GM12878 (cell line): ENCODE results near the gene WFDC12. TPM values are rescaled to one million over a fixed set of nuclear protein-coding genes. Genes with fewer than 3 reads are reported as not detected.

ENCODE experiments used
- ATAC-seq: fragments of 200-7000 bp; cut with Tn5 transposase; 3 replicates; pipeline ENCODE4 v1.9.1; 2020; ENCODE audit warnings: mild to moderate bottlenecking, moderate library complexity
- BruUV-seq: library from RNA; stranded (reverse); fragments of 400-500 nt; replicated peaks from 2 replicates; lab custom pipeline; 2021; lab: Mats Ljungman, UMichigan
- CTCF ChIA-PET: fragments of 300-600 bp; sonication (Branson Sonifier 250); formaldehyde crosslinking; extraction: SDS; loops from one replicate; lab custom pipeline; 2021; ENCODE audit warnings: inconsistent platforms; lab: Yijun Ruan, JAX
- POLR2A ChIA-PET: fragments of 350-600 bp; formaldehyde crosslinking; extraction: SDS; loops from one replicate; lab custom pipeline; 2021; ENCODE audit warnings: inconsistent platforms; lab: Charles Lee
- RAD21 ChIA-PET: fragments of 300-600 bp; sonication (Branson Sonifier 250); formaldehyde crosslinking; loops from one replicate; lab custom pipeline; 2023; ENCODE audit warnings: antibody characterized with exemption; ENCODE audit not compliant: unreplicated experiment; lab: Charles Lee
- SMC1A ChIA-PET: fragments of 300-600 bp; sonication (Branson Sonifier 250); formaldehyde crosslinking; loops from one replicate; lab custom pipeline; 2023; ENCODE audit not compliant: unreplicated experiment, uncharacterized antibody; lab: Charles Lee
- DNase-seq: peaks from one replicate; pipeline ENCODE4 v3.0.0-alpha.2; 2011; ENCODE audit warnings: low read depth, low spot score
- FAIRE-seq: peaks from 3 replicates; lab custom pipeline; 2011; peaks lifted over from hg19 to GRCh38; lab: Jason Lieb, UNC
- H2AFZ ChIP-seq: 2 replicates; pipeline ENCODE4 v1.6.0; 2011; ENCODE audit warnings: low read depth, low read length, control low read depth; ENCODE audit not compliant: control insufficient read depth
- H3K27ac ChIP-seq: 2 replicates; pipeline ENCODE4 v1.5.1; 2011; ENCODE audit warnings: control low read depth; ENCODE audit not compliant: control insufficient read depth, insufficient read depth
- H3K27me3 ChIP-seq, 2 experiments: replicated peaks in 1 of 2; 2 replicates each; pipeline versions ENCODE4 v1.6.0 to v1.6.1; 2011; ENCODE audit warnings: low read length in 1 of 2; ENCODE audit not compliant: control insufficient read depth in 2 of 2, insufficient read depth in 2 of 2
- H3K36me3 ChIP-seq, 2 experiments: 2 replicates each; pipeline ENCODE4 v1.5.1; 2011; ENCODE audit warnings: low read length in 1 of 2; ENCODE audit not compliant: control insufficient read depth in 2 of 2, insufficient read depth in 2 of 2
- H3K4me1 ChIP-seq: 2 replicates; pipeline ENCODE4 v1.6.1; 2011; ENCODE audit warnings: mild to moderate bottlenecking, low read length, moderate library complexity, mixed read lengths; ENCODE audit not compliant: control insufficient read depth, insufficient read depth
- H3K4me2 ChIP-seq: 2 replicates; pipeline ENCODE4 v1.6.0; 2011; ENCODE audit warnings: control low read depth; ENCODE audit not compliant: control insufficient read depth, insufficient read depth
- H3K4me3 ChIP-seq: fragments of 200-600 bp; sonication (generic); 2 replicates; pipeline ENCODE4 v1.5.1; 2016
- H3K79me2 ChIP-seq: 2 replicates; pipeline ENCODE4 v1.6.0; 2011; ENCODE audit warnings: low read length; ENCODE audit not compliant: control insufficient read depth, insufficient read depth
- H3K9ac ChIP-seq: 2 replicates; pipeline ENCODE4 v1.8.0; 2011; ENCODE audit warnings: low read length, control low read depth, mixed read lengths; ENCODE audit not compliant: control insufficient read depth, insufficient read depth
- H3K9me3 ChIP-seq: replicated peaks from 3 replicates; pipeline ENCODE4 v1.5.1; 2011; ENCODE audit warnings: mild to moderate bottlenecking, low read length; ENCODE audit not compliant: control insufficient read depth, insufficient read depth
- H4K20me1 ChIP-seq: 2 replicates; pipeline ENCODE4 v1.6.0; 2011; ENCODE audit not compliant: control insufficient read depth, insufficient read depth
- CTCF ChIP-seq, 3 experiments: IDR thresholded peaks in 2 of 3; conservative IDR thresholded peaks in 1 of 3; 2 replicates each; pipeline ENCODE4 v1.5.1; 2011; ENCODE audit warnings: low read depth in 3 of 3, low read length in 3 of 3, mild to moderate bottlenecking in 3 of 3, control low read depth in 2 of 3, moderate library complexity in 2 of 3, inconsistent platforms in 1 of 3, mixed read lengths in 1 of 3; ENCODE audit not compliant: control insufficient read depth in 2 of 3, insufficient read depth in 1 of 3; ENCODE audit errors: extremely low read depth in 1 of 3
- IKZF1 ChIP-seq: fragments of 450-650 bp; conservative IDR thresholded peaks from 2 replicates; pipeline ENCODE4 v1.6.1; 2017; ENCODE audit warnings: antibody characterized with exemption, mild to moderate bottlenecking
- IRF4 ChIP-seq: IDR thresholded peaks from 2 replicates; pipeline ENCODE4 v1.6.1; 2011; ENCODE audit warnings: low read depth, low read length
- KAT2A ChIP-seq: conservative IDR thresholded peaks from 2 replicates; pipeline ENCODE4 v1.6.1; 2011; ENCODE audit warnings: low read depth, low read length; ENCODE audit not compliant: control insufficient read depth
- KDM1A ChIP-seq: fragments of 200-600 bp; sonication (generic); IDR thresholded peaks from 2 replicates; pipeline ENCODE4 v1.6.1; 2016; ENCODE audit warnings: borderline replicate concordance
- KLF5 ChIP-seq: fragments of 450-650 bp; IDR thresholded peaks from 2 replicates; pipeline ENCODE4 v1.6.1; 2014; ENCODE audit warnings: mild to moderate bottlenecking; ENCODE audit not compliant: partially characterized antibody
- MEF2B ChIP-seq: fragments of 450-650 bp; IDR thresholded peaks from 2 replicates; pipeline ENCODE4 v1.6.1; 2018; ENCODE audit warnings: mild to moderate bottlenecking, moderate library complexity; ENCODE audit not compliant: partially characterized antibody, poor library complexity, severe bottlenecking
- MXI1 ChIP-seq: fragments of 150-350 bp; IDR thresholded peaks from 2 replicates; pipeline ENCODE4 v1.6.1; 2011; ENCODE audit warnings: low read depth, mild to moderate bottlenecking, inconsistent platforms, low read length, improper control_type of control experiment
- NFYA ChIP-seq: IDR thresholded peaks from 2 replicates; pipeline ENCODE4 v1.6.1; 2011; ENCODE audit warnings: low read depth, mild to moderate bottlenecking, low read length, improper control_type of control experiment, borderline replicate concordance
- PML ChIP-seq: IDR thresholded peaks from 2 replicates; pipeline ENCODE4 v1.6.1; 2012; ENCODE audit warnings: low read length, inconsistent platforms
- RAD51 ChIP-seq: fragments of 450-650 bp; IDR thresholded peaks from 2 replicates; pipeline ENCODE4 v1.6.1; 2016; ENCODE audit warnings: moderate library complexity, mild to moderate bottlenecking, inconsistent platforms
- RBBP5 ChIP-seq: fragments of 200-600 bp; sonication (generic); conservative IDR thresholded peaks from 2 replicates; pipeline ENCODE4 v1.6.1; 2016
- SMC3 ChIP-seq: IDR thresholded peaks from 2 replicates; pipeline ENCODE4 v1.6.1; 2011; ENCODE audit warnings: low read length, improper control_type of control experiment, borderline replicate concordance
- SPI1 ChIP-seq: IDR thresholded peaks from 2 replicates; pipeline ENCODE4 v1.6.1; 2011; ENCODE audit warnings: low read depth, mild to moderate bottlenecking, low read length, moderate library complexity, borderline replicate concordance; ENCODE audit not compliant: insufficient read depth
- SUZ12 ChIP-seq: fragments of 200-600 bp; sonication (generic); IDR thresholded peaks from one replicate; pipeline ENCODE4 v1.6.1; 2018; ENCODE audit warnings: antibody characterized with exemption, mild to moderate bottlenecking; ENCODE audit not compliant: unreplicated experiment
- ZBED1 ChIP-seq: IDR thresholded peaks from 2 replicates; pipeline ENCODE4 v1.6.1; 2016; ENCODE audit warnings: borderline replicate concordance
- ZBTB4 ChIP-seq: fragments of 450-650 bp; formaldehyde crosslinking; IDR thresholded peaks from 2 replicates; pipeline ENCODE4 v1.4.0; 2022; ENCODE audit warnings: mild to moderate bottlenecking, moderate library complexity
- WGBS: methylation state at CpG from one replicate; pipeline ENCODE4 v1.1.6; 2016; ENCODE audit warnings: low lambda C conversion rate; ENCODE audit not compliant: insufficient replicate concordance, insufficient coverage; ENCODE audit errors: missing lambda C conversion rate; 5-methylcytosine and 5-hydroxymethylcytosine counted together
- in situ Hi-C: fragments of 300-500 bp; cut with MboI; formaldehyde crosslinking; loops from 9 replicates; pipeline ENCODE4 v1.14.3; 2018; ENCODE audit warnings: mixed read lengths
- intact Hi-C: fragments of 100-400 bp; cut with micrococcal nuclease; formaldehyde crosslinking; loops from one replicate; pipeline ENCODE4 v1.14.2; 2022; ENCODE audit not compliant: unreplicated experiment
- polyA plus RNA-seq, 11 experiments: library from polyadenylated mRNA; depleted of rRNA in 4 of 11; unstranded in 6 of 11; stranded (reverse) in 5 of 11; fragments of >200 nt; fragmentation: Nextera tagmentation in 4 of 11; fragmentation: Illumina TruSeq in 1 of 11; extraction: Ambion mirVana in 4 of 11; extraction: Trizol in 1 of 11; gene quantifications; 1 replicate in 1 of 11; 2 replicates in 10 of 11; pipeline versions ENCODE4 v1.2.1 to v1.2.3, GENCODE V29; 2011 to 2016; ENCODE audit warnings: inconsistent platforms in 2 of 11, missing spikeins in 2 of 11, low read depth in 1 of 11
- total RNA-seq, 4 experiments: library from RNA; depleted of rRNA in 3 of 4; stranded (reverse); fragments of >200 nt in 3 of 4; fragmentation: Illumina TruSeq in 1 of 4; extraction: Trizol in 1 of 4; gene quantifications; 2 replicates each; pipeline versions ENCODE4 v1.2.1 to v1.2.3, GENCODE V29; 2013 to 2021

The WFDC12 gene
- total and polyA plus RNA-seq, 10 of the 15 experiments (the other 5 are each of a cell fraction or from before 2014, with no cell fraction given), result not detected

- SMC1A ChIA-PET, result no interaction called here
- FAIRE-seq, result no peak
- Histone ChIP-seq H3K4me1 (no peaks in the 10 kb centered on the region), H3K36me3 (no peaks in the 10 kb centered on the region), H3K4me2 (no peak overlapping the region), H3K9me3 (no peaks in the 10 kb centered on the region; the same call in 2 of the 3 replicates), H3K27ac (no peak overlapping the region), H2AFZ (no peak overlapping the region), H3K4me3 (no peak overlapping the region), H3K9ac (no peak overlapping the region)
- intact Hi-C loops (no loop called here), in situ Hi-C loops (no loop called here)
- POLR2A ChIA-PET, result no interaction called here
- no peak for ATAC-seq
- RAD21 ChIA-PET, result no interaction called here
- CTCF ChIA-PET, result interaction anchor here (1.0 to 1.5 kb wide), 2 partner anchors 9 to 59 kb away, joined by 3 to 5 read pairs; no protein-coding TSS in a partner anchor
- BruUV-seq, result no TSS peak
- no peak for TF ChIP-seq SUZ12
- no peak for TF ChIP-seq ZBTB4 (CRISPR knock-in tag)
- TF ChIP-seq KAT2A, result no peak
- TF ChIP-seq SPI1, result no peak
- no peak for TF ChIP-seq RAD51
- TF ChIP-seq PML, result no peak
- no peak for TF ChIP-seq MEF2B
- no peak for TF ChIP-seq IKZF1
- TF ChIP-seq MXI1, result no peak
- no peak for TF ChIP-seq RBBP5
- TF ChIP-seq KLF5, result no peak
- no peak for TF ChIP-seq ZBED1
- TF ChIP-seq SMC3, result no peak
- TF ChIP-seq KDM1A, result no peak
- TF ChIP-seq CTCF (IDR thresholded peaks at IDR 0.05 in 2 of 3, conservative IDR thresholded peaks at IDR 0.05 in 1 of 3; ENCODE audit: control insufficient read depth in 2 of 3, extremely low read depth in 1 of 3, insufficient read depth in 1 of 3, low read depth in 3 of 3, low read length in 3 of 3), result no peak
- no peak for TF ChIP-seq IRF4
- no peak for TF ChIP-seq NFYA
- TF ChIP-seq, all 136 proteins: peak for 0
- Histone ChIP-seq H3K27me3 (peaks cover 5 to 7% of the 10 kb centered on the region in 2 experiments), H4K20me1 (no peaks in the 10 kb centered on the region), H3K79me2 (no peaks in the 10 kb centered on the region)
- DNase-seq, result no peak
- 17% methylated on average over 2 of the region's 2 CpGs for WGBS
Observed at GRCh38 chr20:45103072-45103471, 21.2 kb downstream of the WFDC12 start.
